Epithelial cell of esophagus (primary cell): ENCODE measurements around the gene LYRM4.

Experiments
- DNase-seq: peaks from one replicate; pipeline ENCODE4 v3.0.0; 2010; ENCODE audit warnings: low read depth
- H3K4me3 ChIP-seq: 2 replicates; pipeline ENCODE4 v1.5.1; 2011; ENCODE audit warnings: mild to moderate bottlenecking, low read length, control low read depth
- TF ChIP-seq, protein P1 (sequence below): IDR thresholded peaks from 2 replicates; pipeline ENCODE4 v1.5.1; 2011; ENCODE audit warnings: low read depth, mild to moderate bottlenecking, low read length, control low read depth, inconsistent platforms; ENCODE audit not compliant: insufficient read depth; ENCODE audit errors: missing control alignments

LYRM4 gene

DNA sequence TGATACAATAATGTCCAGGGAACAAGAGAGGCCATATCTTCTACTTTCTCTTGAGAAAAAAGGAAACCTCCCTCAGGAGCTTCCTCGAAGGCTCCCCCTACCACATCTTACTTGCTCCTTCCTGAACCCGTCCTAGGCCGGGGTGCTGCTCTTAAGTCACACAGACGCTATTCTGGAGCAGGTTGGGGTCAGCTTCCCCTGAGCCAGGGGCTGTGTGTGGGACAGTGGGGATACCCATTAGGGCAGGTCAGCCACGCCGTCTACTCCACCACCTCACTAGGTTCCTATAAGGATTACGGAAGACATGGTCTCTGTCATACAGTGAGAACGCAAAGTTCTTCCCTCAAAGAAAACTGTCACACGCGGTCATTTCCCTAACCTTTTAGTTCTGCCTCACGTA is 183.8 kb downstream of the LYRM4 start:
- TF ChIP-seq, protein P1, sequence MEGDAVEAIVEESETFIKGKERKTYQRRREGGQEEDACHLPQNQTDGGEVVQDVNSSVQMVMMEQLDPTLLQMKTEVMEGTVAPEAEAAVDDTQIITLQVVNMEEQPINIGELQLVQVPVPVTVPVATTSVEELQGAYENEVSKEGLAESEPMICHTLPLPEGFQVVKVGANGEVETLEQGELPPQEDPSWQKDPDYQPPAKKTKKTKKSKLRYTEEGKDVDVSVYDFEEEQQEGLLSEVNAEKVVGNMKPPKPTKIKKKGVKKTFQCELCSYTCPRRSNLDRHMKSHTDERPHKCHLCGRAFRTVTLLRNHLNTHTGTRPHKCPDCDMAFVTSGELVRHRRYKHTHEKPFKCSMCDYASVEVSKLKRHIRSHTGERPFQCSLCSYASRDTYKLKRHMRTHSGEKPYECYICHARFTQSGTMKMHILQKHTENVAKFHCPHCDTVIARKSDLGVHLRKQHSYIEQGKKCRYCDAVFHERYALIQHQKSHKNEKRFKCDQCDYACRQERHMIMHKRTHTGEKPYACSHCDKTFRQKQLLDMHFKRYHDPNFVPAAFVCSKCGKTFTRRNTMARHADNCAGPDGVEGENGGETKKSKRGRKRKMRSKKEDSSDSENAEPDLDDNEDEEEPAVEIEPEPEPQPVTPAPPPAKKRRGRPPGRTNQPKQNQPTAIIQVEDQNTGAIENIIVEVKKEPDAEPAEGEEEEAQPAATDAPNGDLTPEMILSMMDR, result no peak
- no peak overlapping the region for H3K4me3 ChIP-seq
- no peak for DNase-seq

DNA sequence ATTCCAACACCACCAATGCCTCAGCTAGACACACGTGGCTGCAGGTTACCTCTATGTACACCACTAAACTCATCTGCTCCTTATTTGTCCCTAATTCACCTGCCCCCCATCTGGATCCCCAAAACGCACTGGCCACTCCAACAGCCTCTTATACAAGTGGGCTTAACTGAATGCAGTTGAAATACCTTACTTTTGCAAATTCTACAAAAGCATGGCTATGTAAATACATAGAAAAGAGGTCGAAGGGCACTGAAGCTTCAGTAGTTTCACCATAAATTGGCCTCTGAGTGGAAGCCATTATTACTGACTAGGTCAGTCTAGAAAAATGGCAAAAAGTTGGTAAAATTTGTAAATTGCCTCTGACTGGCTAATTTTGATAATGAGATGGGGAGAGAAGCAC is 186.8 kb downstream of the LYRM4 start:
- no peak overlapping the region for H3K4me3 ChIP-seq
- TF ChIP-seq, protein P1, result no peak
- no peak for DNase-seq

DNA sequence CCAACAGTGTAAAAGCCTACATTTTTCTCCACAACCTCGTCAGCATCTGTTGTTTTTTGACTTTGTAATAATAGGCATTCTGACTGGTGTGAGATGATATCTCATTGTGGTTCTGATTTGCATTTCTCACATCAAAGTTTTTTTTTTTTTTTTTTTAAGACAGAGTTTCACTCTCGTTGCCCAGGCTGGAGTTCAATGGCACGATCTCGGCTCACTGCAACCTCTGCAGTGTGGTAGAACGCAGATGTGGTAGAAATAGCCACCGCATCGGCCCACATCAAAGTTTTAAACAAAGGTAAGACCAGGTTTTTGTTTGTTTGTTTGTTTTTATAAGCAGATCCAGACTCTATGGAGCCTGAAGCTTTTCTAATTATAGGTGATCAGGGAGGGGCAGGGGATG is 188.3 kb downstream of the LYRM4 start:
- no peak for DNase-seq
- H3K4me3 ChIP-seq, result no peak overlapping the region
- TF ChIP-seq, protein P1, result no peak

DNA sequence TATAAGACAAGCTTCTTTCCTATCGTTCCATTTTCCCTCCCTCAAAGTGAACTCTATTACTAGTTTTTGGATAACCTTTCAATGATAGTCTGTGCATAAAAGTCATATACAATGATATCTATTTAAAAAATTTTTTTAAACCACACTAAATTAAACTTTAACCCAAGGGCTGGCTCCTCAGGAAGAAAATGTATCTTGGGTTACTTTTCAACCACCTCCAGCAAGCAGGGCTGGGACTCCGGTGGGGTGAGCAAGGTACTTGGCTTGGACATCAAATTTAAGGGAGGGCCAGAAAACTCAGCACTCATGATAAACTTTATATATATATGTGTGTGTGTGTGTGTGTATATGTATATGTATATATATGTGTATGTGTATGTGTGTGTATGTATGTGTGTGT is 189.5 kb downstream of the LYRM4 start:
- DNase-seq, result no peak
- TF ChIP-seq, protein P1, result no peak
- no peak overlapping the region for H3K4me3 ChIP-seq

DNA sequence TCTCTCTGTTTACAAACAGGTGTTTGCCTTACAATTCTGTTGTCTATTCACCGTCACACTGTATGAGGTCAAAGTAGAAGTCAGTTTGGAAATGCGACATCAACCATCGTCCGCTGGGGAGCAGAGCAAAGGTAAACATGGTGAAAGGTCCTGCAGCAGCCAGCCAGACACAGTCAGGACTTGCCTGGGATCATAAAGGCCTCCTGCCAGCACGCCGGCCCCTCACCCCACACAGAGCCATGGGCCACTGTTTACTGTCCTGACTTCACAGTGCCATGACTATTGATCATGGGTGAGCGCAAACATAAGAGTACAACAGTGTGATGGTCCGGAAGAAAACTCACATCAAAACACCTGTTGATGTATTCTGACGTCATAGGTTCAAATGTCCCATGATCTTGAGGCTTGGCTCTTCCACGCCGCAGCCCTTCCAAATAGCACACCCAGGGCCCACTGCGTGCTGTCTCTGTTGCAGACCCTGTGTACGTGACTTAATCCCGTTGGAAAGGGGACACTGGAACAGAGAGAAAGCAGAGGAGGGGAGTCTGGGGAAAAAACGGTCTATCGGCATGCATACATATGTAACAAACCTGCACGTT is 192.5 kb downstream of the LYRM4 start:
- TF ChIP-seq, protein P1, result no peak
- H3K4me3 ChIP-seq, result no peak overlapping the region
- DNase-seq, result no peak

DNA sequence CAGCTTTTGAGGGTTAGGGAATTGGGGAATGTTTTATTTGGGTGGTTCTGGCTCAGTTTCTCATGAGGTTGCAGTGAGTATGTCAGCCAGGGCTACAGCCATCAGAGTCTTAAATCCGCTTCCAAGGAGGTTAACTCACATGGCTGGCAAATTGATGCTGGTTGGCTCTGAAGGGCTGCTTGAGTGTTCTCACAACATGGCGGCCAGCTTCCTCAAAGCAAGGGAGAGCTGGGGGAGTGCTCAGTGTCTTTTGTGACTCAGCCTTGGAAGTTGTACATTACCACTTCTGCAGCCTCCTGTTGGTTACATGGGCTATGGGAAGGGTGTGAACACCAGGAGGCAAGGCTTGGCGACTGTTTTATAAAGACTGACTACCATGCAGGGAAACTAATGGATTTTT is 193.4 kb downstream of the LYRM4 start:
- no peak for DNase-seq
- TF ChIP-seq, protein P1, result no peak
- no peak overlapping the region for H3K4me3 ChIP-seq

DNA sequence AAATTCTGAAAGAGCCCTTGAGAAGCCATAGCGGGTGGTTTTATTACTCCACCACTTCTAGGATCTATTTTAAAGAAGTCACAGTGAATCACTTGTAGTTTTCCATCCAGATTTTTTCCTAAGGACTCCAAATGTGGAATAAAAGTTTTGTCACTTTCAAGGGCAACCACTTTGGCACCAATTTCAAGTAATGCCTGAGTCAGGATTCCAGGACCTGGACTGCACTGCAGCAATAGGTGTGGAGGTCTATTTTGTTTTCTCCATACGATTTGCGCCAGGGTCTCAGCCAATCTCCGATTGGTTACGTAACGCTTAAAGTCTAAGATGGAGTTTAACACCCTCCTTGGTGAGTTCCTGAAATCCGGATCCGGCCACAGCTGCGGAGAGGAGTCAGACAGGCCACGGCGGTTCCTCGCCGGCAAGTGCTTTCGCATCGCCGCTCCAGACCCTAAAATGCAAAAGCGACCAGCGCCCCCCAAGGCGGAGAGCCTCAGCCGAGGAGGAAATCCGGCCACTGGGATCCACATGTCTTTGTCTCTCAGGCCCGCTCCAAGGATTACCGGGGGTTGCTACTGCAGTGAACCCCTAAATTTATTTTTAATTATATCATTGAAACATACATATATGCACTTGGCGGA is 194.2 kb downstream of the LYRM4 start:
- no peak for DNase-seq
- no peak overlapping the region for H3K4me3 ChIP-seq
- TF ChIP-seq, protein P1, result no peak
